ENCODE results near the gene CD2AP.
"Not testable (repeated sequence)": the region's sequence is repeated elsewhere in the genome, so short reads cannot be mapped to it uniquely, and the experiment has no call there.

Gene CD2AP

GRCh38 chr6:47646689-47647088, 169.1 kb downstream of the CD2AP start:
- H3K4me3 ChIP-seq (ENCODE audit: low read length) = no peak overlapping the region
- H3K4me1 ChIP-seq (ENCODE audit: control insufficient read depth, insufficient read depth, low read length) = no peaks in the 10 kb centered on the region
- H3K27ac ChIP-seq (ENCODE audit: low read depth, low read length) = no peak overlapping the region
- H3K9ac ChIP-seq (ENCODE audit: low read length) = no peak overlapping the region
- no peaks in the 10 kb centered on the region for H3K27me3 ChIP-seq (ENCODE audit: control insufficient read depth, insufficient read depth, low read length)
- no peaks in the 10 kb centered on the region for H3K36me3 ChIP-seq (ENCODE audit: control insufficient read depth, insufficient read depth, low read length)

- Histone ChIP-seq H3K4me3 (ENCODE audit: low read length) (no peak overlapping the region), H3K9ac (ENCODE audit: low read length) (no peak overlapping the region), H3K4me1 (ENCODE audit: control insufficient read depth, insufficient read depth, low read length) (no peaks in the 10 kb centered on the region), H3K27me3 (ENCODE audit: control insufficient read depth, insufficient read depth, low read length) (no peaks in the 10 kb centered on the region), H3K36me3 (ENCODE audit: control insufficient read depth, insufficient read depth, low read length) (no peaks in the 10 kb centered on the region), H3K27ac (ENCODE audit: low read depth, low read length) (no peak overlapping the region)
Observed at GRCh38 chr6:47647188-47647587, 169.6 kb downstream of the CD2AP start.

DNA sequence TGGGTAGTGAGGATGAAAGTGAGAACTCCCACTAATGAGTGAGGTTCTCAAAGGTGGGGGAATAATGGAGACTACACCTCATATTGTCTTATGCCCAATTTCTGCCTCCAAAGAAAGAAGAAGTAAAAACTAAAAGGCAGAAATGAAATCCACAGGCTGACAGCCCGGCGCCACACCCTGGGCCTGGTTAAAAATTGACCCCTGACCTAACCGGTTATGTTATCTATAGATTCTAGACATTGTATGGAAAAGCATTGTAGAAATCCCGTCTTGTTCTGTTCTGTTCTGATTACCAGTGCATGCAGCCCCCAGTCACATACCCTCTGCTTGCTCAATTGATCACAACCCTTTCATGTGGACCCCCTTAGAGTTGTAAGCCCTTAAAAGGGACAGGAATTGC, 170.0 kb downstream of the CD2AP start:
- not testable (repeated sequence) for H3K27me3 ChIP-seq (ENCODE audit: control insufficient read depth, insufficient read depth, low read length); H3K4me3 ChIP-seq (ENCODE audit: low read length); H3K4me1 ChIP-seq (ENCODE audit: control insufficient read depth, insufficient read depth, low read length); H3K9ac ChIP-seq (ENCODE audit: low read length); H3K27ac ChIP-seq (ENCODE audit: low read depth, low read length); H3K36me3 ChIP-seq (ENCODE audit: control insufficient read depth, insufficient read depth, low read length)

DNA sequence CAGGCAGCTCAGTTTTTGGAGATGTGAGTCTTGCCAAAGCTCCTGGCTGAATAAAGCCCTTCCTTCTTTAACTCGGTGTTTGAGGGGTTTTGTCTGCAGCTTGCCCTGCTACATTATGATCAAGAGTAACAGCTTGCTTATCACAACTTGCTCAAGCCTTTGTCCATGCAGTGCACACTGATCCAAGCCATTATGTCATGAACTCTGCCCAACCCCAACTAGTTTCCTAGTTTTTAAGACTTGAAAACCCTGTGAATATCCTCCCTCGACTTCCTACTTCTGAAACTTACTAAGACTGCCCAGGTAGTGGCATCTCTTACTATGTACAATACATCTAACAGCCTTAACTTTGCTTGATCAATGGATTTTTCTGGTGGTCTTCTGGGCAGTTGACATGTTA, 170.4 kb downstream of the CD2AP start:
- Histone ChIP-seq H3K4me3 (ENCODE audit: low read length) (no peak overlapping the region), H3K27ac (ENCODE audit: low read depth, low read length) (no peak overlapping the region)

GRCh38 chr6:47650553-47651432, 173.2 kb downstream of the CD2AP start:
- Histone ChIP-seq H3K27ac (ENCODE audit: low read depth, low read length) (no peak overlapping the region), H3K9ac (ENCODE audit: low read length) (no peak overlapping the region), H3K36me3 (ENCODE audit: control insufficient read depth, insufficient read depth, low read length) (no peaks in the 10 kb centered on the region), H3K27me3 (ENCODE audit: control insufficient read depth, insufficient read depth, low read length) (no peaks in the 10 kb centered on the region), H3K4me3 (ENCODE audit: low read length) (no peak overlapping the region), H3K4me1 (ENCODE audit: control insufficient read depth, insufficient read depth, low read length) (no peaks in the 10 kb centered on the region)

More for the DNA sequence above, 170.4 kb downstream of the CD2AP start:
- H3K9ac ChIP-seq (ENCODE audit: low read length) = no peak overlapping the region
- H3K27me3 ChIP-seq (ENCODE audit: control insufficient read depth, insufficient read depth, low read length) = no peaks in the 10 kb centered on the region
- H3K4me1 ChIP-seq (ENCODE audit: control insufficient read depth, insufficient read depth, low read length) = no peaks in the 10 kb centered on the region
- H3K36me3 ChIP-seq (ENCODE audit: control insufficient read depth, insufficient read depth, low read length) = no peaks in the 10 kb centered on the region

DNA sequence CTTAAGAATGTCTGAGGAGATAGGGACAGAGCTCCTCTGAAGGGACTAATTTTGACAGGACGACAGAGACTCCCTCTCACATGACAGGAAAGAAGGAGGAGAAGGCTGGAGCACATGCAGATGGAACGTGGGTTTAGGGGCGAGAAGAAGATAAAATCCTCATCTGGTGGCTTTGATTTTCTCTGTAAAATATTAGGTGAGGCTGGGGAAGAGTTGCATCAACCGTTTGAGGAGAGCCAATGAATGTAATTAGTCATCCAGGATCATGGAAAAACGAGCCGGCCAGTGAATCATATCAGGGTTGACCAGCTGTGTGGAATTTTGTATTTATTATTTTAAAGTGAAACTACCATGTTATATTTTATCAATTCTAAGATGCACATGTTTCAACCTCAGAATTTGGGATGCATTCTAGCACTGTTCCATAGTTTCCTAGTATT, 173.9 kb downstream of the CD2AP start:
- Histone ChIP-seq H3K36me3 (ENCODE audit: control insufficient read depth, insufficient read depth, low read length) (no peaks in the 10 kb centered on the region), H3K4me1 (ENCODE audit: control insufficient read depth, insufficient read depth, low read length) (no peaks in the 10 kb centered on the region), H3K4me3 (ENCODE audit: low read length) (no peak overlapping the region), H3K9ac (ENCODE audit: low read length) (no peak overlapping the region), H3K27ac (ENCODE audit: low read depth, low read length) (no peak overlapping the region), H3K27me3 (ENCODE audit: control insufficient read depth, insufficient read depth, low read length) (no peaks in the 10 kb centered on the region)

DNA sequence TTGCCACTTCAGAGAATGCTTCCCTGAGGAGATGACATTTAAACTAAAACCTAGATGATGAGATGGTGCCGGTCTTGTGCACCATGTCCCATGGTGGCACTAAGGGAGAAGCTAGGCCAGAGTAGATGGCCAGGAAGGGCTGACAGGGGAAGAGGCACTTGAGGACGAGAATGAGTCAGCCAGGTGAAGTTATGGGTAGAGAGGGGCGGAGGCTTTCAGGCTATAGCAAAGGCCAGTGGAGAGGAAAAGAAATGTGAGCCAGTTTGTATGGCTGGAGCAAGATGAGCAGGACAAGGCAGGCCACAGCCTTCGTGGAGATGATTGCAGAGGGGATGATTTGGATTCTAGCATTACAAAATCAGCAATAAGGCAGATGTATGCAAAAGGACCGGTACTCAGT, 176.1 kb downstream of the CD2AP start:
- no peak overlapping the region for H3K27ac ChIP-seq (ENCODE audit: low read depth, low read length)
- H3K4me3 ChIP-seq (ENCODE audit: low read length) = no peak overlapping the region
- H3K9ac ChIP-seq (ENCODE audit: low read length) = no peak overlapping the region
- H3K4me1 ChIP-seq (ENCODE audit: control insufficient read depth, insufficient read depth, low read length) = no peaks in the 10 kb centered on the region
- no peaks in the 10 kb centered on the region for H3K36me3 ChIP-seq (ENCODE audit: control insufficient read depth, insufficient read depth, low read length)
- H3K27me3 ChIP-seq (ENCODE audit: control insufficient read depth, insufficient read depth, low read length) = no peaks in the 10 kb centered on the region

GRCh38 chr6:47654255-47654654, 176.7 kb downstream of the CD2AP start:
- Histone ChIP-seq H3K9ac (ENCODE audit: low read length) (no peak overlapping the region), H3K36me3 (ENCODE audit: control insufficient read depth, insufficient read depth, low read length) (no peaks in the 10 kb centered on the region), H3K27me3 (ENCODE audit: control insufficient read depth, insufficient read depth, low read length) (no peaks in the 10 kb centered on the region), H3K27ac (ENCODE audit: low read depth, low read length) (no peak overlapping the region), H3K4me3 (ENCODE audit: low read length) (no peak overlapping the region), H3K4me1 (ENCODE audit: control insufficient read depth, insufficient read depth, low read length) (no peaks in the 10 kb centered on the region)

GRCh38 chr6:47655719-47656595, 178.4 kb downstream of the CD2AP start:
- Histone ChIP-seq H3K36me3 (ENCODE audit: control insufficient read depth, insufficient read depth, low read length) (no peaks in the 10 kb centered on the region), H3K9ac (ENCODE audit: low read length) (no peak overlapping the region), H3K27ac (ENCODE audit: low read depth, low read length) (no peak overlapping the region), H3K27me3 (ENCODE audit: control insufficient read depth, insufficient read depth, low read length) (no peaks in the 10 kb centered on the region), H3K4me1 (ENCODE audit: control insufficient read depth, insufficient read depth, low read length) (no peaks in the 10 kb centered on the region), H3K4me3 (ENCODE audit: low read length) (no peak overlapping the region)

GRCh38 chr6:47661960-47662359, 184.4 kb downstream of the CD2AP start:
- Histone ChIP-seq H3K4me3 (ENCODE audit: low read length) (no peak overlapping the region), H3K27ac (ENCODE audit: low read depth, low read length) (no peak overlapping the region), H3K27me3 (ENCODE audit: control insufficient read depth, insufficient read depth, low read length) (no peaks in the 10 kb centered on the region), H3K4me1 (ENCODE audit: control insufficient read depth, insufficient read depth, low read length) (no peaks in the 10 kb centered on the region), H3K36me3 (ENCODE audit: control insufficient read depth, insufficient read depth, low read length) (no peaks in the 10 kb centered on the region), H3K9ac (ENCODE audit: low read length) (no peak overlapping the region)

DNA sequence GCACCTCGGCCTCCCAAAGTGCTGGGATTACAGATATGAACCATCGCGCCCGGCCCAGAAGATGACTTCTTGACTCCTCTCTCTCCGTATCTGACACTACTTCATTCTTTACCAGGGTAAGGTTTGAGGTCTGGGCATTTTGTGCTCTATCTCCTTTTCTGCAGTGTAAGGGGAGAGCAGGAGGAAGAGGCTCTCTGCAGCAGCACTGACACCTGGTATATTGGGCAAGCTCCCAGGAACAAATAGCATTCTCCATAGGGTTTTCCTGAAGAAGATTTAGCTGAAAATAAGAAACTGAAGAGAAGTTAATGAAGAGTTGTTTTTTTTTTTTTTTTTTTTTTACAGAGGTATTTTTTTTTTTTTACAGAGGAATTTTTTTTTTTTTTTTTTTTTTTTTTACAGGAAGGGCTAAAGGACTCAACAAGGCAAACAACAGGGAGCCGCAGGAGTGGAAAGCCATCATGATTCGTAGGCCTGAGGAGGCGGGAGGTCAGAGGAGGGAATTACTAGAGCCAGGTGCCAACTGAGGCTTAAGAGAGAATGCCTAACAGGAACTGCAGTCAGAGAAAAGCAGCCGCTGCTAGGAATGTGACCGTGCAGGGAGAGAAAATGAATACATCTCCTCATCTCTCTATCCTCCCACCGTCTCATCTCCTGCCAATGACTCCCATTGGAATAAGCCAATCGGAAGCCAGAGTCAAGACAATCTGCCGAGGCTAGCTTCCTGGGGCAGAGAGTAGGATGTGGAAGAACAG, 186.1 kb downstream of the CD2AP start:
- Histone ChIP-seq H3K27me3 (ENCODE audit: control insufficient read depth, insufficient read depth, low read length) (no peaks in the 10 kb centered on the region), H3K4me3 (ENCODE audit: low read length) (no peak overlapping the region), H3K27ac (ENCODE audit: low read depth, low read length) (no peak overlapping the region), H3K9ac (ENCODE audit: low read length) (no peak overlapping the region), H3K36me3 (ENCODE audit: control insufficient read depth, insufficient read depth, low read length) (no peaks in the 10 kb centered on the region), H3K4me1 (ENCODE audit: control insufficient read depth, insufficient read depth, low read length) (no peaks in the 10 kb centered on the region)

- no peak overlapping the region for H3K4me3 ChIP-seq (ENCODE audit: low read length)
- H3K4me1 ChIP-seq (ENCODE audit: control insufficient read depth, insufficient read depth, low read length) = no peaks in the 10 kb centered on the region
- no peak overlapping the region for H3K27ac ChIP-seq (ENCODE audit: low read depth, low read length)
- H3K27me3 ChIP-seq (ENCODE audit: control insufficient read depth, insufficient read depth, low read length) = no peaks in the 10 kb centered on the region
- H3K9ac ChIP-seq (ENCODE audit: low read length) = no peak overlapping the region
- H3K36me3 ChIP-seq (ENCODE audit: control insufficient read depth, insufficient read depth, low read length) = no peaks in the 10 kb centered on the region
Observed at GRCh38 chr6:47665112-47665511, 187.5 kb downstream of the CD2AP start.

Data from rectal smooth muscle tissue (tissue), 1 donor.